Dermis microvascular lymphatic vessel endothelial cell (primary cell): ENCODE data around the gene ARHGEF4. TPM values are rescaled to one million over a fixed set of nuclear protein-coding genes. Genes with fewer than 3 reads are reported as not detected.
"Not testable (repeated sequence)": the region's sequence is repeated elsewhere in the genome, so short reads cannot be mapped to it uniquely, and the experiment has no call there.

Experiments
- DNase-seq, 2 donors: peaks; one replicate each; pipeline versions ENCODE4 v3.0.0 to v3.0.0-alpha.2; 2010; ENCODE audit warnings: low read depth in 2 of 2
- total RNA-seq: library from RNA; depleted of rRNA; stranded (reverse); fragments of >200 nt; gene quantifications from 2 replicates; pipeline ENCODE4 v1.2.1, GENCODE V29; 2014

The ARHGEF4 gene
- total RNA-seq, 1 donor from 2014 or later: 0.26 TPM

DNA sequence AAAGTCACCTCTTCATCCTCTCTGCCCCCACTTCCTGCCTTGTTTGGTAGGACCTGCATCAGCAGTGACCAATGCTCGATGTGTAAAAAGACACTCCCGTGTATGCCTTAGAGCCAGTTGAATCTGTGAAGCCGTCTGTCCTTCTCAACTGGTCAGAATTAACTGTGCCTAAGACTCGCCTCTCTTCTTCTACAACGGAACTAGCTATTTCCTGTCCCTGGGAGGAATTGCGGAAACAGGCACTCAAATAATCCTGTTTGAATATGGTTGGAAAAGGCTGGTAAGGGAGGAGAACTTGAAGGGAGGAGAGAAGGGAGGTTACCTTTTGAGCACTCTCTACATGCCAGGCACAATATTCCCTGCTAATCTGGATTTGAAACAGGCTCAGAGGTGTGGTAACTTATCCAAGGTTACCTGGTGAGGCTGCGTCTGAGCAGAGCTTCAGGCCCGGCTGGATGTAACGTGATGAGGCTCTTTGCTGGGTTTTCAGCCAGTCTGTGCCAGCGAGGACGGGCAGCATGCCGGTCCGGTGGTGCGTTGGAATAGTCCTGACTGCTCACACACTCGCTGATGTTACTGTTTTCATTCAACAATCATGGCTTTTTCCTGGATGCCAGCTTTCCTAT lies 129.5 kb downstream of the ARHGEF4 start:
- peak in 1 of 2 donors; percentile 8 for DNase-seq

DNA sequence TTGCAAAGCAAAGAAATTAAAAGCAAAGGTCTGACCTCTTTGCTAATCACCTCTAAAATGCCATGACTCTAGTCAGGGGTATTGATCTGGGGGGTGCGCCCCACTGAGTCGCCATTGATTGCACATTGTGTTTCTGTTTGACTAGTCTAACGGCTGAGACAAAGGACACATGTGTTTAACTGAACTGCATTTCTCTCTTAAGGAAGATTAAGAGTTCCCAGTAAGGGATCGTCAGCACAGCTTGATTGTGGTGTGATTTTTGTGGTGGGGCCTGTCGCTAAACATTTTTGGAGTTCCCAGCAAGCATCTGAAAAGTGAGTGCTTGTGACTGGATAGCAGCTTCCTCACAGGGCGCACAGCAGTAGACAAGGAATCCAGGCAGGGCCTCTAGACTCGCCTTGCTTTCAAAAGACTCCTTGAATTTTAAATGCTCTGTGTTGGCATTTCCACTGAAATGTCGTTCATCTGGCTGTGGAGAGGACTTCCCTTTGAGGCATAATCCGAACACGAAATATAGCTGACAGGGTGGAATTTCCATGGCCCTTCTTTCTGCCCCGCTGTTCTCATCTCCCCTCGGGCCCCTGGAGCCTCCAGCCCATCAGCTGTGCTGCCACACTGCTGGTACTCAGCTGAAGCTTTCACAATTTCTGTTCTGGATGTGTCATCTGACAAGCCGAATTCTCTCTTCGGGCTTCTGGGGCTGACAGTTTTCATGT lies 130.2 kb downstream of the ARHGEF4 start:
- no peak for DNase-seq

DNA sequence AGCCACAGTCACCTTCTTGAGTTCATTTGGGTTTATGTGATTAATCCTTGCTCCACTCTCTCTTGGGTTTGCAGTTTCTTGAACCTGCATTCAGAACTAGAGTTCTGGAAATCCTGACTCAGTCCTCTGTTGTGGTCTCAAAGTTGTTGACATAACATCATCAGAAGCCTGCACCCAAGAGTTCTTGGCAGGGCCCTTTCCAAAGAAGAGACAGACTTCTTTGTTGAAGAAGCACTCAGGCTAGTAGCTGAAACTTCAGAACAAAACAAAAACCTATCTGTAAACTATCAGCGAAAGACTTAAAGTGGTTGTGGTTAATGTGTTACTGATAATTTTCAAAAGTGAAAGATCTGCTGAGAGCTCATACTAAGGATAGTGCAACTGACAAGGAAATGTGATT lies 135.7 kb downstream of the ARHGEF4 start:
- DNase-seq: no peak

GRCh38 chr2:130975729-130976128 lies 139.0 kb downstream of the ARHGEF4 start:
- no peak for DNase-seq

DNA sequence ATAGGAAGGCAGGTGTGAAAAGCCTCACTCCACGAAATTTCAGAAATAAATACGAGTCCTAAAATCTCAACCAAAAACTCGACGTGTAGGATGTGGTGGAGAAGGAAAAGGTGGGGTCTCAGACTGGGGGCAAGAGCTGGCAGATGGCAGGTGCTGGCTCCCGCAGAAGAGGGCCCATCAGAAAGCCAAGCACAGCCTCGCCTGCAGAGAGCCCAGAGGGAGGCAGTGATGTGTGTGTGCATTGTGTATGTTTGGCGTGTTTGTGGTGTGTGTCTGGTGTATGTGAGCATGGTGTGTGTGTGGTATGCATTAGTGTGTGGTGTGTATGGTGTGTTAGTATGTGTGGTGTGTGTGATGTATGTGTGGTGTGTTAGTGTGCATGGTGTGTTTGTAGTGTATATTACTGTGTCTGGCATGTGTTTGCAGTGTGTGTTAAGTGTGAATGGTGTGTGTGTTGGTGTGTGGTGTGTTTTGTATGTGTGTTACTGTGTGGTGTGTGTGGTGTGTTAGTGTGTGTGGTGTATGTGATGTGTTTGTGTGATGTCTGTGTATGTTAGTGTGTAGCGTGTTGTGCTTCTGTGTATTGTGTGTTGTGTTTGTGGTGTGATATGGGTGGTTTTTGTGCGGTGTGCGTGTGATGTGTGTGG lies 140.0 kb downstream of the ARHGEF4 start:
- no peak for DNase-seq

DNA sequence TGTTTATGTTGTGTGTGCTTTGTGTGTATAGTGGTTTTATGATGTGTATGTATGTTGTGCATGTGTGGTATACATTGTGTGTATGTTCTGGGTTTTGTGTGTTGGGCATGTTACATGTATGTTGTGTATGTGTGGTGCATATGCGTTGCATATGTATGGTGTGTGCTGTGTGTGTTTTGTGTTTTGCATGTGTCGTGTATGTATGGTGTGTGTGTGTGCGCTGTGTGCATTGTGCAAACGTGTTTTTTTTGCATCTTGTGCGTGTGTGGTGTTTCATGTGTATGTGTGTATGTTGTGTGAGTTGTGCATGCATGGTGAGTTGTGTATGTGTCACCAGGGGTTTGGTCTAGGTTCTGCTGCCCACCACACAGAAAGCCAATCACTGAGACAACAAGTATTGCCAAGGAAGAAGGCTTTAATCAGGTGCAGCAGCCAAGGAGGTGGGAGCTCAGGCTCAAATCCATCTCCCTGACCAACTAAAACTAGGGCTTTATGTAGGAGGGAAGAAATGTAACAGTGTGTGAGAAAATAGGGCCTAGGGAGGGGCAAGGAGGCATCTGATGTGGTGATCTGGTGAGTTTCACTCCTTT lies 140.8 kb downstream of the ARHGEF4 start:
- no peak for DNase-seq

GRCh38 chr2:130981667-130982066 lies 145.0 kb downstream of the ARHGEF4 start:
- DNase-seq: no peak

GRCh38 chr2:130985206-130985780 lies 148.6 kb downstream of the ARHGEF4 start:
- no peak for DNase-seq

- no peak for DNase-seq
These were observed 149.3 kb downstream of the ARHGEF4 start for GRCh38 chr2:130985831-130986649.

DNA sequence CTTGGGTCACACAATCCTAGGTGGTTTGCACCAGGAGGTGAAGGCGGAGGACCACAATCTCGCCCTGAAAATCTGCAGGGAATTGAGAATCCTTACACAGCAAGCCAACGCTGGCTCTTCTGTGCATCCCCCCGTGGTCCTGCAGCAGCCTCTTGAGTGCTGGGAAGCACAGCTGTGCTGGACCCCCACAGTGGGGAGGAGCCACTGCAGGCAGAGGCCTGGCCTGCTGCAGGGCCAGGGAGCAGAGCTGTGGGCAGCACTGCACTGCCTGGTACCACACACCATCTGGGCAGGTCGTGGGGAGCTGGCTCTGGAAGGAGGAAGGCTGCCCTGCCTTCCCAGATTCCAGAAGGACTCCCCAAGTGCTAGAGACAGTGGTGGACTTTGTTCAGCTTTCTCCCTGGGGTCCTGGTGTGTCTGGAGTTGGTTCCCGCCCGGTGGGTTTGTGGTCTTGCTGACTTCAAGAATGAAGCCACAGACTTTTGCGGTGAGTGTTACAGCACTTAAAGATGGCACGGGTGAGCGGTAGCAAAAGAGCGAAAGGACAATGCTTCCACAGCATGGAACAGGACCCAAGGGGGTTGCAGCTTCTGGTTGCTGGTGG lies 150.3 kb downstream of the ARHGEF4 start:
- DNase-seq: no peak

DNA sequence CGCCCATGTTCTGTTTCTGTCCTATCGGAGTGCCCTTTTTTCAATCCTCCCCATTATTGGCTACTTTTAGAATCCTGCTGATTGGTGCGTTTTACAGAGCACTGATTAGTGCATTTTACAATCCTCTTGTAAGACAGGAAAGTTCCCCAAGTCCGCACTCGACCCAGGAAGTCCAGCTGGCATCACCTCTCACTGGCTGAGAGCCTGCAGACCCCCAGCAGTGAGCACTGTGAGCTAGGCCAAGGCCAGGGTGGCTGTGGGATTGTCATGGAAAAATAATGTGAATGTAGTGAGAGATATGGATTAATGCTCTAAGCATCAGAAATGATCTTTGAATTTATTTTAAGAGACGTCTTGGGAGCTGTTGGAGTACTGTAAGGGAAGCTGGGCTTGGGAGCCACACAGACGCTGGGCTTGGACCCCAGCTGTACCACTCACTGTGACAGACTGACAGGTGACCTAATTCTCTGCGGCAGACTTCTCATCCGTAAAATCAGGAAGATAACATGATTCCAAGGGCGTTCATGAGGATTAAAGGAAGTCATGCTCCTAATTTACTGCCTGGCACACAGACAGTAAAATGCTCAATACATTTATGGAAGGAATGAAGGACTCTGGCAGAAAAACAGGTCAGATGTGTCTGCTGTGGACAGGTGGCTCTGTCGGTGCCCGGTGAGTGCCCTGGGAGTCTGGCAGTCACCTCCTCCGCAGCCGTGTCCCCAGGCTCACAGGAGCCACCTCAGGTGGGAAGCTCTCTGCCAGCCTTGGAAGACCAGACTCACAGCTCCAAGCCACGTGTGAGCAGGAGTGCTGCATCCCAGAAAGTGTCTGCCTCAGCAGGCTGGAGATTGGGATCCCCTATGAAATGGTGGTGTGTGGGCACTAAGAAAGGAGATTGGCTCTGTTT lies 151.1 kb downstream of the ARHGEF4 start:
- no peak for DNase-seq

GRCh38 chr2:130991446-130991845 lies 154.7 kb downstream of the ARHGEF4 start:
- not testable (repeated sequence) for DNase-seq

DNA sequence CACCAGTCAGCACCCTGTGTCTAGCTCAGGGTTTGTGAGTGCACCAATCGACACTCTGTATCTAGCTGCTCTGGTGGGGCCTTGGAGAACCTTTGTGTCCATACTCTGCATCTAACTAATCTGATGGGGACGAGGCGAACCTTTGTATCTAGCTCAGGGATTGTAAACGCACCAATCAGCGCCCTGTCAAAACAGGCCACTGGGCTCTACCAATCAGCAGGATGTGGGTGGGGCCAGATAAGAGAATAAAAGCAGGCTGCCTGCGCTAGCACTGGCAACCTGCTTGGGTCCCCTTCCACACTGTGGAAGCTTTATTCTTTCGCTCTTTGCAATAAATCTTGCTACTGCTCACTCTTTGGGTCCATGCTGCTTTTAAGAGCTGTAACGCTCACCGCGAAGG lies 155.3 kb downstream of the ARHGEF4 start:
- not testable (repeated sequence) for DNase-seq

GRCh38 chr2:130996691-130997090 lies 160.0 kb downstream of the ARHGEF4 start:
- no peak for DNase-seq

- DNase-seq: no peak
These were observed 160.5 kb downstream of the ARHGEF4 start for GRCh38 chr2:130997198-130997597.

- no peak for DNase-seq
These were observed 161.8 kb downstream of the ARHGEF4 start for GRCh38 chr2:130998561-130998960.

GRCh38 chr2:131004446-131005209 lies 167.9 kb downstream of the ARHGEF4 start:
- DNase-seq: no peak

GRCh38 chr2:131005216-131005935 lies 168.7 kb downstream of the ARHGEF4 start:
- DNase-seq: no peak
